Natural killer cell (primary cell): Measurements from ENCODE around the gene MUC5AC. TPM values are rescaled to one million over a fixed set of nuclear protein-coding genes. Genes with fewer than 3 reads are reported as not detected.
A peak's percentile ranks its signal among the peaks of the same experiment; 100 is the strongest.

Experiments
- ATAC-seq, 3 donors: fragments of 150-1000 bp in 2 of 3; fragments of 200-7000 bp in 1 of 3; cut with Tn5 transposase; 1 replicate in 1 of 3; 2 replicates in 2 of 3; pipeline ENCODE4 v1.10.0; 2021; ENCODE audit warnings: mild to moderate bottlenecking in 2 of 3, moderate library complexity in 2 of 3
- DNase-seq, 2 donors: peaks; one replicate each; pipeline versions ENCODE4 v3.0.0 to v3.0.0-alpha.2; 2013 to 2021; ENCODE audit warnings: mixed read lengths in 1 of 2
- H3K27ac ChIP-seq: one replicate; pipeline ENCODE4 v1.5.1; 2013; ENCODE audit warnings: mild to moderate bottlenecking, low read length
- H3K27me3 ChIP-seq: one replicate; pipeline ENCODE4 v1.6.1; 2013; ENCODE audit warnings: low read length; ENCODE audit not compliant: control insufficient read depth, insufficient read depth
- H3K36me3 ChIP-seq: one replicate; pipeline ENCODE4 v1.6.1; 2013; ENCODE audit warnings: low read length; ENCODE audit not compliant: control insufficient read depth, insufficient read depth
- H3K4me1 ChIP-seq: one replicate; pipeline ENCODE4 v1.6.1; 2013; ENCODE audit warnings: low read length; ENCODE audit not compliant: control insufficient read depth, insufficient read depth
- H3K4me3 ChIP-seq: one replicate; pipeline ENCODE4 v1.5.1; 2013; ENCODE audit warnings: low read length
- H3K9me3 ChIP-seq: one replicate; pipeline ENCODE4 v1.6.1; 2013; ENCODE audit warnings: low read length; ENCODE audit not compliant: control insufficient read depth, insufficient read depth
- H3K27ac Mint-ChIP-seq, 2 donors: one replicate each; pipeline ENCODE4 v1.8.0; 2022; ENCODE audit warnings: mild to moderate bottlenecking in 2 of 2, mixed read lengths in 2 of 2, moderate library complexity in 1 of 2
- H3K27me3 Mint-ChIP-seq, 2 donors: one replicate each; pipeline ENCODE4 v1.8.0; 2022; ENCODE audit warnings: low read depth in 2 of 2, mixed read lengths in 2 of 2
- H3K36me3 Mint-ChIP-seq: one replicate; pipeline ENCODE4 v1.8.0; 2022; ENCODE audit warnings: mixed read lengths
- H3K4me1 Mint-ChIP-seq, 2 donors: one replicate each; pipeline ENCODE4 v1.8.0; 2022; ENCODE audit warnings: mixed read lengths in 2 of 2
- H3K4me3 Mint-ChIP-seq: one replicate; pipeline ENCODE4 v1.8.0; 2022; ENCODE audit warnings: mild to moderate bottlenecking, moderate library complexity, mixed read lengths
- H3K9me3 Mint-ChIP-seq, 2 donors: one replicate each; pipeline ENCODE4 v1.8.0; 2022; ENCODE audit warnings: mixed read lengths in 2 of 2
- CTCF ChIP-seq: fragments of 200-600 bp; IDR thresholded peaks from one replicate; pipeline ENCODE4 v1.8.0; 2022; ENCODE audit warnings: antibody characterized with exemption
- WGBS: methylation state at CpG from one replicate; pipeline ENCODE4 v1.1.7; 2013; ENCODE audit warnings: missing lambda C conversion rate; ENCODE audit not compliant: insufficient coverage; 5-methylcytosine and 5-hydroxymethylcytosine counted together
- intact Hi-C: fragments of 100-400 bp; cut with micrococcal nuclease; formaldehyde crosslinking; loops from one replicate; pipeline ENCODE4 v1.14.2; 2022
- total RNA-seq, 4 donors: library from RNA; stranded (reverse); fragments of 120-200 nt in 1 of 4; gene quantifications; one replicate each; pipeline versions ENCODE4 v1.2.3 to v1.2.4, GENCODE V29; 2013 to 2022

The MUC5AC gene
- total RNA-seq, 3 donors from 2014 or later (not counting 1 experiment from before 2014, with no cell fraction given) = not detected

GRCh38 chr11:1128311-1129142 is 29.2 kb upstream of the MUC5AC start:
- H3K36me3 Mint-ChIP-seq = no peaks in the 10 kb centered on the region
- Histone ChIP-seq H3K27ac (no peak overlapping the region), H3K27me3 (no peaks in the 10 kb centered on the region), H3K4me3 (no peak overlapping the region), H3K4me1 (no peaks in the 10 kb centered on the region), H3K9me3 (peaks cover 2% of the 10 kb centered on the region), H3K36me3 (no peaks in the 10 kb centered on the region)
- intact Hi-C loops = no loop called here
- H3K27ac Mint-ChIP-seq = no peak overlapping the region
- WGBS = 85% methylated on average over 33 of the region's 33 CpGs
- peaks cover 0 to 6% of the 10 kb centered on the region in 2 donors for H3K27me3 Mint-ChIP-seq
- H3K4me3 Mint-ChIP-seq = no peak overlapping the region
- H3K4me1 Mint-ChIP-seq = peaks cover 0 to 4% of the 10 kb centered on the region in 2 donors
- DNase-seq = peak in 1 of 2 donors; percentile 10
- no peak for TF ChIP-seq CTCF
- ATAC-seq = no peak
- peaks cover 3 to 18% of the 10 kb centered on the region in 2 donors for H3K9me3 Mint-ChIP-seq

- Histone ChIP-seq H3K27ac (no peak overlapping the region), H3K27me3 (no peaks in the 10 kb centered on the region), H3K36me3 (no peaks in the 10 kb centered on the region), H3K9me3 (peaks cover 6% of the 10 kb centered on the region), H3K4me3 (no peak overlapping the region), H3K4me1 (no peaks in the 10 kb centered on the region)
- peaks cover 5% of the 10 kb centered on the region for H3K36me3 Mint-ChIP-seq
- H3K4me1 Mint-ChIP-seq = peaks cover 0 to 4% of the 10 kb centered on the region in 2 donors
- H3K9me3 Mint-ChIP-seq = peaks cover 4 to 20% of the 10 kb centered on the region in 2 donors
- no peak overlapping the region for H3K27ac Mint-ChIP-seq
- TF ChIP-seq CTCF = no peak
- WGBS = 81% methylated on average over 17 of the region's 17 CpGs
- intact Hi-C loops = no loop called here
- H3K4me3 Mint-ChIP-seq = no peak overlapping the region
- H3K27me3 Mint-ChIP-seq = peaks cover 6% of the 10 kb centered on the region in 2 donors
- DNase-seq (peak in 1 of 2 donors; percentile 10), ATAC-seq (no peak)
Measured at GRCh38 chr11:1129143-1129610, 28.6 kb upstream of the MUC5AC start.

- no peak for TF ChIP-seq CTCF
- whole genome bisulfite sequencing = 92% methylated on average over 18 of the region's 18 CpGs
- no peak overlapping the region for H3K27ac ChIP-seq
- intact Hi-C loops = no loop called here
- H3K27me3 Mint-ChIP-seq = peaks cover 6 to 11% of the 10 kb centered on the region in 2 donors
- ATAC-seq (no peak), DNase-seq (peak in 1 of 2 donors; percentile 11)
- peaks cover 0 to 4% of the 10 kb centered on the region in 2 donors for H3K4me1 Mint-ChIP-seq
- no peaks in the 10 kb centered on the region for H3K4me1 ChIP-seq
- no peak overlapping the region for H3K27ac Mint-ChIP-seq
- H3K27me3 ChIP-seq = no peaks in the 10 kb centered on the region
- peaks cover 8 to 19% of the 10 kb centered on the region in 2 donors for H3K9me3 Mint-ChIP-seq
- H3K4me3 ChIP-seq = no peak overlapping the region
- H3K9me3 ChIP-seq = peaks cover 6% of the 10 kb centered on the region
- H3K4me3 Mint-ChIP-seq = no peak overlapping the region
- H3K36me3 ChIP-seq = no peaks in the 10 kb centered on the region
- H3K36me3 Mint-ChIP-seq = peaks cover 10% of the 10 kb centered on the region
Measured at GRCh38 chr11:1129611-1130160, 28.1 kb upstream of the MUC5AC start.
